COLO668 (cell line): ENCODE results near the gene MRPL11.
"Not testable (repeated sequence)": the region's sequence is repeated elsewhere in the genome, so short reads cannot be mapped to it uniquely, and the experiment has no call there.

ENCODE experiments used
- DNase-seq: peaks from one replicate; lab custom pipeline; 2025; ENCODE audit not compliant: unreplicated experiment; lab: John Stamatoyannopoulos, UW

The MRPL11 gene

GRCh38 chr11:66467034-66467659 lies 28.5 kb upstream of the MRPL11 start:
- DNase-seq = peak; percentile 52

GRCh38 chr11:66466225-66467033 lies 27.8 kb upstream of the MRPL11 start, which contains the start of gene PELI3:
TSS of gene PELI3 (plus strand) at chr11:66466905. CDS start at chr11:66468129, 1,224 bp downstream.
- DNase-seq = peak; percentile 87

- no peak for DNase-seq
These were observed 27.0 kb upstream of the MRPL11 start for GRCh38 chr11:66465373-66466224.

GRCh38 chr11:66464916-66465315 lies 26.3 kb upstream of the MRPL11 start:
- DNase-seq = no peak

GRCh38 chr11:66464116-66464515 lies 25.5 kb upstream of the MRPL11 start:
- not testable (repeated sequence) for DNase-seq

GRCh38 chr11:66462911-66463310 lies 24.3 kb upstream of the MRPL11 start:
- DNase-seq = no peak

- no peak for DNase-seq
These were observed 23.4 kb upstream of the MRPL11 start for GRCh38 chr11:66462010-66462409.

GRCh38 chr11:66459138-66459778 lies 20.6 kb upstream of the MRPL11 start:
- no peak for DNase-seq

- no peak for DNase-seq
These were observed 19.2 kb upstream of the MRPL11 start for GRCh38 chr11:66457826-66458225.

GRCh38 chr11:66454828-66455227 lies 16.2 kb upstream of the MRPL11 start:
- DNase-seq = no peak

- DNase-seq = no peak
These were observed 15.6 kb upstream of the MRPL11 start for GRCh38 chr11:66454247-66454646.

GRCh38 chr11:66451663-66452062 lies 13.0 kb upstream of the MRPL11 start:
- no peak for DNase-seq

- no peak for DNase-seq
These were observed 11.9 kb upstream of the MRPL11 start for GRCh38 chr11:66450560-66450959.

- no peak for DNase-seq
These were observed 9.9 kb upstream of the MRPL11 start for GRCh38 chr11:66448523-66448922.

- no peak for DNase-seq
These were observed 8.4 kb upstream of the MRPL11 start for GRCh38 chr11:66447012-66447411.

GRCh38 chr11:66443602-66444001 lies 5.0 kb upstream of the MRPL11 start:
- DNase-seq = no peak

- not testable (repeated sequence) for DNase-seq
These were observed 2.3 kb upstream of the MRPL11 start for GRCh38 chr11:66440940-66441282.

- DNase-seq = not testable (repeated sequence)
These were observed 1.7 kb upstream of the MRPL11 start for GRCh38 chr11:66440101-66440939.

- no peak for DNase-seq
These were observed 607 bp downstream of the MRPL11 start for GRCh38 chr11:66437979-66438503.

- DNase-seq = no peak
These were observed 6.1 kb downstream of the MRPL11 start for GRCh38 chr11:66432597-66432996.
